Stimulated activated CD8-positive, alpha-beta memory T cell treated with anti-CD3 and anti-CD28 coated beads, Interleukin-12 subunit alpha, Interleukin-12 subunit beta, amount 100 ng/mL, for 24 hours (primary cell): Measurements from ENCODE around the gene FAM117B.
"Not testable (repeated sequence)": the region's sequence is repeated elsewhere in the genome, so short reads cannot be mapped to it uniquely, and the experiment has no call there.

Source experiments
- DNase-seq: peaks from one replicate; pipeline ENCODE4 v3.0.0-alpha.2; 2020; ENCODE audit errors: extremely low read depth

Gene FAM117B

DNA sequence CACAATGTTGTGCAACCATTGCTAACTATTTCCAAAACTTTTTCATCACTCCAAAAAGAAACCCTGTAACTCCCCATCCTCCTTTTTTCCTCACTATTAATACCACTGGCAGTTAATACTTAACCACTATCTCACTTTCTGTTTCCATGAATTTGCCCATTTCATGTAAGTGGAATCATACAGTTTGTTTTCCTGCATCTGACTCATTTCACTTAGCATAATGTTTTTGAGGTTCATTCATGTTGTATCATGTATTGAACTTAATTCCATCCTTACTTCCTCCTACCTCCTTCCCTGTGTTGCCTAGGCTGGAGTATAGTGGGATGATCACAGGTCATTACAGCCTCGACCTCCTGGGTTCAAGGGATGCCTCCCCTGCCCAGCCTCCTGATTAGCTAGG is 68.3 kb downstream of the FAM117B start:
- DNase-seq = no peak

DNA sequence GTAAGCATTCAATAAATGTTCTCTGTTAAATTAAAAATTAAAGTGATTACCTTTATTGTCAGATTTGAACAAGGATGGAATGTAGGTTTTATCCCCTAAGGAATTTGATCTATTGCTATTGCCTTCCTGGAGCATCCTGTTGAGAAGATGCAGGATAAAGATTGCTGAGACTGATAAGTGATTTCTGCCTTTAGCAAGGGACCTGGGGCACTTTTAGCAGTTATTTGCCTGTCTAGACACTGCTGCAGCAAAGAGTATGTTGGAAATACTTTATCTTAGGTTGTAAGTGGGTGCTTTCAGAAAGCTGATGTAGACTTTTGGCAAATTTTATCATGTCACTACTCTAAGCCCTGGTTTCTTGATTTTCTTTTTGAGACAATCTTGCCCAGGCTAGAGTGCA is 69.5 kb downstream of the FAM117B start:
- DNase-seq = no peak

DNA sequence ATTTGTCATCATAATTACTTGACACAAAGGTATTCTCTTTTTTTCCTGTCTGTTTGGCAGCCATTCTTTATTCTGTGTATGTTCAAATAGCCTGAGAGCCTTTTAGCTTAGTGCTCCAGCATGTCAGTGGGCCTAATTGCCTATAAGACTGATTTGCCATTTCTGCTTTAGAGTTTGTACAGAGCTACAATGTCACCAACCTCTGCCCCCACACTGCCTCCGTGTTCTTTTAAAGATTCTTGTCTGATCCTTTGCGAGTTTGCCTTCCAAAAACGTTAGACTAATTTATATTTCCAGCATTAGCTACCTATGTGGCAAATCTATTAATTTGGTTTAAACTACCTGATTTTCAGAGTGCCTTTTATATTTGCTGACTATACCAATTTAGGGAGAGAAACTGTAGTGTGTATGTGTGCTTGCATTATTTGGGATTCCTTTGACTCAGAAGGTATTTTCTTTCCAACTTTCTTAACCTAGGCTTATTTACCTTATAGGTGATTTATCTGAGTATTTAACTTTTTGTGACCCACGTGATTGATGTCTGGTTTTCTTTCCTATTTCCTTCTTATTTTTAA is 70.8 kb downstream of the FAM117B start:
- DNase-seq = no peak

DNA sequence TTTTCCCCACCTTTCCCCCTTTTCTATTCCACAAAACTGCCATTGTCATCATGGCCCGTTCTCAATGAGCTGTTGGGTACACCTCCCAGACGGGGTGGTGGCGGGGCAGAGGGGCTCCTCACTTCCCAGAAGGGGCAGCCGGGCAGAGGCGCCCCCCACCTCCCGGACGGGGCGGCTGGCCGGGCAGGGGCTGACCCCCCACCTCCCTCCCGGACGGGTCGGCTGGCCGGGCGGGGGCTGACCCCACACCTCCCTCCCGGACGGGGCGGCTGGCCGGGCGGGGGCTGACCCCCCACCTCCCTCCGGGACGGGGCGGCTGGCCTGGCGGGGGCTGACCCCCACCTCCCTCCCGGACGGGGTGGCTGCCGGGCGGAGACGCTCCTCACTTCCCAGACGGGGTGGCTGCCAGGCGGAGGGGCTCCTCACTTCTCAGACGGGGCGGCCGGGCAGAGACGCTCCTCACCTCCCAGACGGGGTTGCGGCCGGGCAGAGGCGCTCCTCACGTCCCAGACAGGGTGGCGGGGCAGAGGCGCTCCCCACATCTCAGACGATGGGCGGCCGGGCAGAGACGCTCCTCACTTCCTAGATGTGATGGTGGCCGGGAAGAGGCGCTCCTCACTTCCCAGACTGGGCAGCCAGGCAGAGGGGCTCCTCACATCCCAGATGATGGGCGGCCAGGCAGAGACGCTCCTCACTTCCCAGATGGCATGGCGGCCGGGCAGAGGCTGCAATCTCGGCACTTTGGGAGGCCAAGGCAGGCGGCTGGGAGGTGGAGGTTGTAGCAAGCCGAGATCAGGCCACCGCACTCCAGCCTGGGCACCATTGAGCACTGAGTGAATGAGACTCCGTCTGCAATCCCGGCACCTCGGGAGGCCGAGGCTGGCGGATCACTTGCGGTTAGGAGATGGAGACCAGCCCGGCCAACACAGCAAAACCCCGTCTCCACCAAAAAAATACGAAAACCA is 80.5 kb downstream of the FAM117B start:
- not testable (repeated sequence) for DNase-seq

DNA sequence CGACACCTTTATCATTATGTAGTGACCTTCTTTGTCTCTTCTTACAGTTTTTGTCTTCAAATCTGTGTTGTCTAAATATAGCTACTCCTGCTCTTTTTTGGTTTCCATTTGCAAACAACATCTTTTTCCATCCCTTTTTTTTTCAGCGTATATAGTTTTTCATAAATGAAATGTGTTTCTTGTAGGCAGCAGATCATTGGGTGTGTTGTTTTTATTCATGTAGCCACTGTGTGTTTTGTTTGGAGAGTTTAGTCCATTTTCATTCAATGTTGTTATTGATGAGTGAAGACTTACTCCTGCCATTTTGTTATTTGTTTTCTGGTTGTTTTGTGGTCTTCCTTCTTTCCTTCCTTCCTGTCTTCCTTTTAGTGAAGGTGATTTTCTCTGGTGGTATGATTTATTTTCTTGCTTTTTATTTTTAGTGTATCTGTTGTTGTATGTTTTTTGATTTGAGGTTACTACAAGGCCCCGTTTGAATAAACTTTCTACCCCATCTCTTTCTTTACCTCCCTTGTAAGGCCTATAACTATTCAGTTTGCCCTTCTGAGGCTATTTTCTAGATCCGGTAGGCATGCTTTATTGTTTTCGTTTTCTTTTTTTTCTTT is 81.4 kb downstream of the FAM117B start:
- DNase-seq = no peak

DNA sequence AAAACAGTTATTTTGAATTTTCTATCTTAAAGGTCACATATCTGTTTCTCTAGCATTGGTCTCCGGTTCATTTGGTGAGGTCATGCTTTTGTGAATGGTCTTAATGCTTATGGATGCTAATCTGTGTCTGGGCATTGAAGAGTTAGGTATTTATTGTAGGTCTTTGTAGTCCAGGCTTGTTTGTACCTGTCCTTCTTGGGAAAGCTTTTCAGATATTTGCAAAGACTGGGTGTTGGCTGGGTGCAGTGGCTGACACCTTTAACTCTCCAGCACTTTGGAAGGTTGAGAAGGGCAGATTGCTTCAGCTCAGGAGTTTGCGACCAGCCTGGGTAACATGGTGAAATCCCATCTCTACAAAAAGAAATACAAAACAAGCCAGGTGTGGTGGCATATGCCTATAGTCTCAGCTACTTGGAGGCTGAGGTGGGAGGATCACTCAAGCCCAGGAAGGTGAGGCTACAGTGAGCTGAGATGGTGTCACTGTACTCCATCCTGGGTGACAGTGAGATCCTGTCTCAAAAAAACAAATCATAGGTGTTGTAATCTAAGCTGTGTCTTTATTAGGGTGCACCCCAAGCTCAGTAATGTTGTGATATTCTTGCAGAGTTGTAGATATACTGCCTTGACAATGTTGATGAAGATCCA is 82.3 kb downstream of the FAM117B start:
- DNase-seq = no peak

DNA sequence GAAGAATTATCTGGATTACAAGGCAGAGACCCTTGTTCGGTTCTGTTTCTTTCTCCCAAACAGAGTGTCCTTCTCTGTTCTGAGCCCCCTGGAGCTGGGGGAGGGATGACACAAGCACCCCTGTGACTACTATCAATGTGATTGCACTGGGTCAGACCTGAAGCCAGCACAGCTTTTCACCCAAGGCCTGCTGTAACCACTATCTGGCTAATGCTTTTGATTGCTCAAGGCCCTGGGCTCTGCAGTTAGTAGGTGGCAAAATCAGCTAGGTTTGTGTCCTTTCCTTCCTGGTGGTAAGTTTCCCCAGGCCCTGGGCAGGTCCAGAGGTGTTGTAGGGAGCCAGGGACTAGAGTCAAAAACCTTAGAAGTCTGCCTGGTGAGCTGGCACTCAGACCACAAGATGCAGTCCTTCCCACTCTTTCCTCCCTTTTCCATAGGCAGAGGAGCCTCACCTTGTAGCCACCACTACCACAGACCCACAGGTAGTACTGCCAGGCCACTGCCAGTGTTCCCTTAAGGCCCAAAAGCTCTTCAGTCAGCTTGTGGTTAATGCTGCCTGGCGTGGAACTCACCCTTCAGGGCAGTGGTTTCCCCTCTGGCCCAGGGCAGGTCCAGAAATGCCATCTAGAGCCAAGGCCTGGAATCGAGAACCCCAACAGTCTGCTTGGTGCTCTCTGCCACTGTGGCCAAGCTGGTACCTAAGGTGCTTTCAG is 83.0 kb downstream of the FAM117B start:
- DNase-seq = no peak

DNA sequence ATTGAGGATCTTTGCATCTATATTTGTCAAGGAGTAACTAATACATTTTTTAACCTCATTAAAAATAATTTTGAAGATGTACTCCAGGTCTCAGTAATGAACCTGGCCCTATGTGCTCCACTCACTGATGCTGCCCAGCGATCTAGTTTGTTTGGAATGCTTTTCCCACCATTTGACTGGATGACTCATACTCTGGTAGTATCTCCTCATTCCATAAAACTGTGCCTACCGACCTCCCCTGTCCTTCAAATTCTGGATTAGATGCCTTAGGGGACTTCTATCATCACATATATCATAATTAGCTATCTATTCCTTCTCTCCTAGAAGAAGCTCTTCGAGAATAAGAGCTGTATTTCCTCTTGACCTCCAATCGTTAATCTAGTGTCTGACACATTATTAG is 83.8 kb downstream of the FAM117B start:
- no peak for DNase-seq

DNA sequence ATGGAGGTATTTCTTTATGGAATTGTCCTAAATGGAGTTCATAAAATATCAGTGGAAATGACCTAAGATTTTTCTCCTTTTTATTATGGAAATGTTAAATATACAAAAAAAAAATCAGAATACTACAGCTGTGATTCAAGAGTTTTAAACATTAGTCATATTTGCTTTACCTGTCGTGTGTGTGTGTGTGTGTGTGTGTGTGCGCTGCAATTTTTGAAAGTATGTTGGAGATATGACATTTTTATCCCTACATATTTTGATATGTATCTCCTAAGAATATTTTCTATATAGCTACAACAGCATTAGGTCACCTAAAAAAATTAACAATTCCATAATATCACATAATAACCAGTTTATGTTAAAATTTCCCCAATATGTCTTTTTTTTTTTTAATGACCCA is 85.5 kb downstream of the FAM117B start:
- DNase-seq = no peak

DNA sequence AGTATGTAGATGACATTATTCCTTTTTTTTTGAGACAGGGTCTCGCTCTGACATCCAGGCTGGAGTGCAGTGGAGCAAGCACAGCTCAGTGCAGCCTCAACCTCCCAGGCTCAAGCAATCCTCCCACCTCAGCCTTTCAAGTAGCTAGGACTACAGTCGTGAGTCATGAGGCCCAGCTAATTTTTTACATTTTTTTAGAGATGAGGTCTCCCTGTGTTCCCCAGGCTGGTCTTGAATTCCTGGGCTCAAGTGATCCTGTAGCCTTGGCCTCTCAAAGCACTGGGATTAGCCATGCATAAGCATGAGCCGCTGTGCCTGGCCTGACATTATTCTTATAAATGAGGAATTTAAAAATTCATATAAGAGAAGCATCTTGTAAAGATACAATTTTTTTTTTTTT is 86.9 kb downstream of the FAM117B start:
- no peak for DNase-seq

DNA sequence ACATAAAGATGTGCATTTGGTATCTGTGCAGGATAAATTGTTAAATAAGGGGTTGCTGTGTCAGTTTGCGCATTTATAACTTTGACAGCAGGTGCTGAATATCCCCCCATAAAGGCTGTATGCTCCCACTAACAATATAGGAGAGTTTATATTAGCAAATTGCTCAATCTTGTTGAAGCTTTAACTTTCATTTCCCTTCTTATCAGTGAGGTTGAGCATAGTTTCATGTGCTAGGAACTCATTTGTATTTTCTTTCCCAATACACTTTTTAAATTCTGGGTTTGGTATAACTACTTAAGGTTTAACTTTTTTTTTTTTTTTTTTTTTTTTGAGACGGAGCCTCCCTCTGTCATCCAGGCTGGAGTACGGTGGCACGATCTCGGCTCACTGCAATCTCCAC is 89.0 kb downstream of the FAM117B start:
- DNase-seq = no peak

DNA sequence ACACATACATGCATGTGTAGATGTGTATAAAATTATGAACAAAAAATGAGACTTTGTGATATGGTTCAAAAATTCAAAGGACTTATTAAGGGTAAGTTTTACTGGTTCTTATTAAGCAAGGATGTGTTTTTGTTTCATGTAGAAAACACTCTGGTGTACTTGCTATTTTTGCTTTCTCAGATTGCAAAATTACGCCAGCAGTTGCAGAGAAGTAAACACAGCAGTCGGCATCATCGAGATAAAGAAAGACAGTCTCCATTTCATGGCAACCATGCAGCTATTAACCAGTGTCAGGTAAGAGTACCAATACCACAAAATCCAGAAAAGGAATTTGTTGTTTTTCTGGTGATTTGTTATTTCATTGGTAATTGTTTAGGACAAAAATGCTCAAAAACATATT is 91.3 kb downstream of the FAM117B start:
- DNase-seq = no peak

DNA sequence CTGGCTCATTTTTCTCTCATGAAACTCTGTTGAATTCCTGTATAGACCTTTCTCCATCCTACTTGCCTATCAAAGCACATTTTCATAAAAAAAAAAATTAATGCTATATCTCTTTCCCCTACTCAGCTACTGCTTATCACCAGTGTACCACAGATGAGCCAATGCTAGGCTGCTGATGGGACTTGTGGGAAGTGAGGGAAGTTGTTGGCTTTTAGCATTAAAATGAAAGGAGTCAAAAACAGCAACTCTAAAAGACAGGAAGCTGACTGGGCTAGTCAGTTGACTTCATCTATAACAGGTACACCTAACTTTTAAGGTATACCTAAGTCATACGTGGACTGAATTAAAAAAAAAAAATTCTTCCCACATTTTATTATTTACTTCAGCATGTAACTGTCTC is 102.1 kb downstream of the FAM117B start:
- no peak for DNase-seq

DNA sequence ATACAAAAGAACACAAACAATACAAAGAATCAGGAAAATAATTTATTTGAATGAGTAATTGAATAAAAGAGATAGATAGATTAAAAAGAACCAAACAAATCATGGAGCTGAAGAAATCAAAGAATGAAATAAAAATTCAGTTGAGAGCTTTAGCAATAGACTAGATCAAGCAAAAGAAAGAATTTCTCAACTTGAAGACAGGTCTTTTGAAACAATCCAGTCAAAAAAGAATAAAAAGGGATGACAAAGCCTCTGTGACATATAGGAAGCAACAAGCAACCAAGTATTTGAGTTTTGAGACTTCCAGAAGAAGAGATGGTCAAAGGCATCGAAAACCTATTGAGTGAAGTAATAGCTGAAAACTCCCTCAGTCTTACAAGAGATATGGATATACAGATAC is 108.8 kb downstream of the FAM117B start:
- no peak for DNase-seq

DNA sequence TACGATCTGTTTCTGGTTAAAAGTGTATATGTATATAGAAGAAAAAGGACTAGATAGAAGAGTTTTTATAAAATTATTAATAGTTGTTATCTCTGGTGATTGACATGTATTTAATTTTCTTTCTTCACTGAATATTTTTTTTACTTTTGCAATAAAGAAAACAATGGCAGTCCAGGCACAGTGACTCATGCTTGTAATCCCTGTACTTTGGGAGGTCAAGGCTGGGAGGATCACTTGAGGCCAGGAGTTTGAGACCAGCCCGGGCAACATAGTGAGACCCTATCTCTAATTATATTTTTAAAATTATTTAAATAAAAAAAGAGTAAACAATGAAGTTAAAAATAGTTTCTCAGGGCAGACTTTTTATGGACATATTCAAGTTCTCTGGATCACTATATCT is 114.7 kb downstream of the FAM117B start:
- no peak for DNase-seq

DNA sequence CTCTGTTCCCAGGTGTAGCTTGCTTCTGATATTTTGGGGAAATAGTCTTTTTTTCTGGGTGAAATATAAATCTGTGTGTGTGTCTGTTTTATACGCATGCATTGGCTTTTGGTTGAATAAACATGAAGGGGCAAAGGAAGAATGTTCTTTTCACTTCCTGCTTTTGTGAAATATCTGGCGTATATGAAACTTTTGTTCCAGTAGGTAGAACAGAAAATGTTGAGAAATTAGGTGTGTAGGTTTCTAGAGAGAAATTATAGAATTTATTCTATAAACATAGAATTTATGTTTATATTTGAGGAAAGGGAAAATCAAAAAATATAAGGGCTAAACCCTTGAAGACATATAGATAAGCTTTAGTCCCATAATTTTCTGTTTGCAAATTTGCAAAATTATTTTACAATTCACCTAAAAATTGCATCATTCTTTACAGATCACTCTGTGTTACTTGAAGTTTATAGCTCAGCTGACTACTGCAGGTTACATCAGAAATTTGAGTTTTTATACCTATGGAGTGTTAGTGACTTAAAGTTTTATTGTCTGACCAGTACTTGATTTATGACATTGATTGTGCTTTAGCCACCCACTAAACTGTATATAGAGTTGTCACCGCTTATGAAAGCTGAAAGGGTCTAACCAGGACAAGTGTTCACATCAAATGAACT is 116.1 kb downstream of the FAM117B start:
- no peak for DNase-seq

DNA sequence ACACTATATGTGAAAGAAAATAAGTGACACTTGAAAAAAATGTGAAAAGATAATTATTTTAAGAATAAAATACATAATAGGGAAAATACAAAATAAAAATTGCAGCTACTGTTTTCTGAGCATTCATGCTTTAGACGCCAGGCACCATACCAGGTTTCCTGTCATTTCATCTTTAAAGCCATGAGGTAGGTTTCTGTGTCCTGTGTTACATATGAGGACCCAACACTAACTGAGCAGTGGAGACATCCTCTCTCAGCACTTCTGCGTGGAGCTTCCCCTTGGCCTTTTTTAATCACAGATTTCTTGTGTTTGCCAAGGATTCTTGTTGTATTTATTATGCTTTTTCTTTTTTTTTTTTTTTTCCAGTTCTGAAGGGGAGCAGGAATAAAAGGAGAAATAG is 117.3 kb downstream of the FAM117B start:
- DNase-seq = no peak

DNA sequence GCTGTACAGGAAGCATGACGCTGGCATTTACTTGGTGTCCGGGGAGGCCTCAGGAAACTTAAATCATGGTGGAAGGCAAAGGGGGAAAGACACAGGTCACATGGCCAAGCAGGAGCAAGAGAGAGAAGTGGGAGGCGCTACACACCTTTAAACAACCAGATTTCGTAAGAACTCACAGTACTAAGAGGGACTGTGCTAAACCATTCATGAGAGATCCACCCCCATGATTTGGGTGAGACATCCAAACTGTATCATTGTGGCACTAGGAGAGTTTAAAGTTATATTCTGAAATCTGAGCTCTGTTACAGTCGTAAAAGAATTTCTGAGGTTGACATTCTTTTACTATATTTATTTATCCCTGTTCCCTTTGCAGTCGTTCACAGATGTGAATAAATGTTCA is 120.2 kb downstream of the FAM117B start:
- no peak for DNase-seq

DNA sequence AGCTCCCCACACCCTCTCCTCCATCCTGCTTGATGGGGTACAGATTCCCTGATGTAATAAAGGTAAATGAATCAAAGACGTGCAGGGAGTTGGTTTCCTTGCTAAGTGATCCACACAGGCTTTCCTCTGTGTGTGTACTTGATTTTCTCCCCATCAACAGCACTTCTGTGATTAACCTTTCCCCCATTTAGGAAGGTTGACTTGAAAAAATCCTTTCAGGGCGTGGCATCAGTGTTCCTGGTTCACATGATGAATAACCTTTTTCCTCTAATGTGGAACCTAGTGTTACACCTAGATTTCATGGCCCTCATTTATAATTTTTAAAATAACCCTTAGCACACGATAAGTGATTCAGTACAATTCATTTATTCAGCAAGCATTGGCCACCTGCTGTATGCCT is 121.8 kb downstream of the FAM117B start:
- DNase-seq = no peak

DNA sequence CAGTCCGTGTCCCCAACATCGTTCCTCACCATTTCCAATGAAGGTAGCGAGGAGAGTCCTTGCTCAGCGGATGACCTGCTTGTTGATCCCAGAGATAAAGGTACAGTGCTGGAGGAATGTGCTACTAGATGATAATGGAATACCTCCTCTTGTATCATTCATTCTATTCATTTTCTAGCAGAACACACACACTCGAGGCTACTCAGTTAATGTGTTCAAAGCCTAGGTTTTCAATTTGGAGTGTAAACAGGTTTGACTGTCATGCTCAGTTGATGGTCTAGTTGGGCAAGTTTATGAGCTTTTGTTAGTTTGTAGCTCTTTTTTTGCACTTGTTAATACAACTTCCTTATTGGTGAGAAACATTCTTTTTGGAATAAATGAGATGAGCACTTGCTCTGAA is 122.6 kb downstream of the FAM117B start:
- no peak for DNase-seq

DNA sequence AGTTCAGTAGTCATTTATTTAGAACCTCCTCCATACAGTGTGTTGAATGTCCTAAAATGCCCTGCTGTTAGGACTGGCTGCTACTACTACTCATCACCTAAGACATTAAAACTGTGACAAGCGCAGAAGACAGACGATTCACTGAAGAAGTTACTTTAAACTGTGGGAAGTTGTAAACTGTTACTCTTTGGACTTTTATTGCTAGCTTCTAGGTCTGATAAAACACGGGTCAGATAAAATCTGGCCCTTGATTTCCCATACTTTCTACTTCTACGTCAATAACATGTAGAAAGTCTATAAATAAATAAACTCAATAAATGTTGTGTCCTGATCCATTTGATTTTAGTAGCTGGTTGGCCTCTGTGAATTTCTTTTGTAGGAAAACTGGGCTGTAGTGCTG is 123.4 kb downstream of the FAM117B start:
- DNase-seq = no peak
